ENCODE measurements around the gene PPP1R12B.

PPP1R12B gene

GRCh38 chr1:202310071-202310725 is 38.3 kb upstream of the PPP1R12B start:
- Histone ChIP-seq H3K9me3 (ENCODE audit: severe bottlenecking) (no peaks in the 10 kb centered on the region), H3K27me3 (ENCODE audit: insufficient read depth, low read depth, severe bottlenecking) (no peaks in the 10 kb centered on the region), H3K36me3 (no peaks in the 10 kb centered on the region), H3K4me3 (ENCODE audit: low read depth, low read length) (no peak overlapping the region), H3K27ac (no peak overlapping the region)
- TF ChIP-seq CTCF (IDR thresholded peaks at IDR 0.05; ENCODE audit: low read depth, low read length) = no peak
- DNase-seq = no peak

- TF ChIP-seq CTCF (IDR thresholded peaks at IDR 0.05; ENCODE audit: low read depth, low read length) = no peak
- no peak for DNase-seq
- Histone ChIP-seq H3K36me3 (no peaks in the 10 kb centered on the region), H3K27me3 (ENCODE audit: insufficient read depth, low read depth, severe bottlenecking) (no peaks in the 10 kb centered on the region), H3K4me3 (ENCODE audit: low read depth, low read length) (no peak overlapping the region), H3K27ac (no peak overlapping the region), H3K9me3 (ENCODE audit: severe bottlenecking) (no peaks in the 10 kb centered on the region)
Observed at GRCh38 chr1:202310746-202311145, 37.8 kb upstream of the PPP1R12B start.

DNA sequence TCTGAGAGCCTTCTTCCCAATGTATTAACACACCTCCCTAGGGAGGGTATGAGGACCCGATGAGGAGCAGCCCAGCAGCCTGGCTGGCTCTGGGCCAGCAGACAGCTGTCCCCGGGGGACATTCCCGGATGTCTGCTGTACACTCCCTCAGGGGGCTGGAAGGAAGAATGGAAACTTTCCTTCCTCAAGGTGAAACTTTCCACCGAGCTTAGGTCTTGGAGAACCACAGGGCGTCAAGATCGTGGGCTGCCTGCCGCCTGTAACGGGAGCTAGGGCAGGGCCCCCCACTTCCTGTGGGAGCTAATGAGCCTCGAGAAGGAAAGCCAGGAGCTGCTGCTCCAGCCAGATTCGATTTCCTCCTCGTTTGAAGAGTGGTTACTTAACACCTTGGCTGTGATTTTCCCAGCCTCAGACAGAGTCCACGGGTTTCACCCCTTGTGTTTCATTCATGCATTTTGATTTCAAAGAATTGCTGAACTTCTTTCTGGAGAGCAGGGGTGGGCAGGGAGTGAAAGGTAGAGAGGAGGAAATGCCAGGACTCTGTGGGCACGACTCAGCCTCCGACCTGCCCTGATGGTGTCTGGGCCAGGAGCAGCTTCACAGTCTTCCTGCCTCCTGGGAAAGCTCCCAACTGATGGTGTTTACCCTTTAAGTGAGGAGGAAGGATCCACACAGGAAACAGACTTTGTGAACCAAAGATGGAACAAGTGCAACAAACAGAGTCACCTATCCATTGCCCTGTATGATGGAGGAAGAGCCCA is 36.4 kb upstream of the PPP1R12B start:
- Histone ChIP-seq H3K36me3 (no peaks in the 10 kb centered on the region), H3K27ac (no peak overlapping the region), H3K27me3 (ENCODE audit: insufficient read depth, low read depth, severe bottlenecking) (no peaks in the 10 kb centered on the region), H3K4me3 (ENCODE audit: low read depth, low read length) (no peak overlapping the region), H3K9me3 (ENCODE audit: severe bottlenecking) (no peaks in the 10 kb centered on the region)
- no peak for TF ChIP-seq CTCF (IDR thresholded peaks at IDR 0.05; ENCODE audit: low read depth, low read length)
- DNase-seq = no peak

DNA sequence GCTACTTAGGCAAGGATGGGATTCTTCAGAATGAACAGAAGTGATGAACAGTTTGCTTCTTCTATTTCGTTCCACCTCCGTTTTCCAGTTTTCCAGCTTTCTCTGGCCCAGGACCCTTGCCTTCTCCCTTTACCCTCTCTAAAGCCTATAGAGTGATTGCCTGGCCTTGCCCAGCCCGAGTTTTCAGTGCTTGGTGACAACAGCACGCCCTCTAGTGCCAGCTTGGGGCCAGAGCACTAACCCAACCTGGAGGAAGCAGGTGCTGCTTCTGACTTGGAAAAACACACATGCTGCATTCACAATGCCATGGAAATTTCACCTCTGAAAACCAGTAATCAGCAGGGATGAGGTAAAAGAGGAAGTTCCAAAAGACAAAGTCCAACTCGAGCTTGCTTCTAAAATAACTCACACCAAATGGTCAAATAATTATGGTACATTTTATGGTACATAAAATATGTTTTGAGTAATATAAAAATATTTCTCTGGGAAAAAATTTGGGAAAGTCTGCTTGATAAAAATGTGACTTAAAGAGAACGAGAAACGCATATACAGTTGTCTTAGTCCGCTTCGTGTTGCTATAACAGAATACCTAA is 32.8 kb upstream of the PPP1R12B start:
- Histone ChIP-seq H3K9me3 (ENCODE audit: severe bottlenecking) (no peaks in the 10 kb centered on the region), H3K27me3 (ENCODE audit: insufficient read depth, low read depth, severe bottlenecking) (no peaks in the 10 kb centered on the region), H3K36me3 (no peaks in the 10 kb centered on the region), H3K27ac (peak overlapping the region; percentile 37), H3K4me3 (ENCODE audit: low read depth, low read length) (no peak overlapping the region)
- peak; percentile 100 for TF ChIP-seq CTCF (IDR thresholded peaks at IDR 0.05; ENCODE audit: low read depth, low read length)
- peak; percentile 99 for DNase-seq

GRCh38 chr1:202316186-202316585 is 32.3 kb upstream of the PPP1R12B start:
- Histone ChIP-seq H3K27ac (peak overlapping the region; percentile 37), H3K4me3 (ENCODE audit: low read depth, low read length) (no peak overlapping the region), H3K36me3 (no peaks in the 10 kb centered on the region), H3K27me3 (ENCODE audit: insufficient read depth, low read depth, severe bottlenecking) (no peaks in the 10 kb centered on the region), H3K9me3 (ENCODE audit: severe bottlenecking) (no peaks in the 10 kb centered on the region)
- DNase-seq = peak; percentile 71
- TF ChIP-seq CTCF (IDR thresholded peaks at IDR 0.05; ENCODE audit: low read depth, low read length) = no peak
